Caki2 (cell line): Measurements from ENCODE around the gene SKIC3. TPM values are rescaled to one million over a fixed set of nuclear protein-coding genes. Genes with fewer than 3 reads are reported as not detected.

Experiments
- DNase-seq: peaks from one replicate; pipeline ENCODE4 v3.0.0-alpha.2; 2015; ENCODE audit warnings: low read depth
- in situ Hi-C: cut with HindIII; loops from 2 replicates; pipeline ENCODE4 v1.10.0; 2016; ENCODE audit warnings: low sequenced_read_pairs, low pct_unique_long_range_greater_than_20kb, mixed read lengths
- total RNA-seq: library from RNA; depleted of rRNA; stranded (reverse); fragments of >200 nt; shearing (Covaris generic); gene quantifications from 2 replicates; pipeline ENCODE4 v1.2.3, GENCODE V29; 2014; ENCODE audit warnings: low replicate concordance; rRNA removed

The SKIC3 gene
- total RNA-seq, 1 experiment from 2014 or later = 19.7 TPM

- DNase-seq = no peak
- in situ Hi-C loops = no loop called here
Measured at GRCh38 chr5:95533761-95534160, 21.0 kb downstream of the SKIC3 start.

GRCh38 chr5:95533106-95533505, 21.7 kb downstream of the SKIC3 start:
- in situ Hi-C loops = no loop called here
- DNase-seq = no peak

- DNase-seq = no peak
- in situ Hi-C loops = no loop called here
Measured at GRCh38 chr5:95532415-95532814, 22.4 kb downstream of the SKIC3 start.

GRCh38 chr5:95531491-95531890, 23.3 kb downstream of the SKIC3 start:
- in situ Hi-C loops = no loop called here
- no peak for DNase-seq

- peak; percentile 21 for DNase-seq
- in situ Hi-C loops = no loop called here
Measured at GRCh38 chr5:95530416-95530815, 24.4 kb downstream of the SKIC3 start.

GRCh38 chr5:95528565-95528964, 26.2 kb downstream of the SKIC3 start:
- in situ Hi-C loops = no loop called here
- DNase-seq = no peak

GRCh38 chr5:95526871-95527270, 27.9 kb downstream of the SKIC3 start:
- in situ Hi-C loops = no loop called here
- DNase-seq = no peak

- in situ Hi-C loops = no loop called here
- no peak for DNase-seq
Measured at GRCh38 chr5:95524423-95524822, 30.4 kb downstream of the SKIC3 start.

- in situ Hi-C loops = no loop called here
- DNase-seq = no peak
Measured at GRCh38 chr5:95520206-95520605, 34.6 kb downstream of the SKIC3 start.

GRCh38 chr5:95519681-95520080, 35.1 kb downstream of the SKIC3 start:
- DNase-seq = no peak
- in situ Hi-C loops = no loop called here

GRCh38 chr5:95519151-95519550, 35.6 kb downstream of the SKIC3 start:
- in situ Hi-C loops = no loop called here
- DNase-seq = no peak

- no peak for DNase-seq
- in situ Hi-C loops = no loop called here
Measured at GRCh38 chr5:95518417-95518816, 36.4 kb downstream of the SKIC3 start.

GRCh38 chr5:95511606-95512005, 43.2 kb downstream of the SKIC3 start:
- in situ Hi-C loops = no loop called here
- DNase-seq = no peak

GRCh38 chr5:95508550-95508949, 46.2 kb downstream of the SKIC3 start:
- in situ Hi-C loops = no loop called here
- no peak for DNase-seq

Other genes with a start within 250 kb of the SKIC3 start
- gene FAM81B, start 163.6 kb downstream of the SKIC3 start, total RNA-seq = not detected in 2 replicates
- gene ARSK, start 124 bp upstream of the SKIC3 start, total RNA-seq = 1.9 and 9.3 TPM in 2 replicates
- gene GPR150, start 65.1 kb upstream of the SKIC3 start, total RNA-seq = 0.17 TPM in 1 of 2 replicates, not detected in the other
- gene RFESD, start 91.8 kb upstream of the SKIC3 start, total RNA-seq = 0.55 and 1.1 TPM in 2 replicates
- gene SPATA9, start 128.0 kb upstream of the SKIC3 start, total RNA-seq = not detected in 2 replicates
- 22.0 and 24.7 TPM in 2 replicates for gene RHOBTB3, start 176.4 kb upstream of the SKIC3 start, total RNA-seq